Vagina (tissue), 2 donors: ENCODE measurements around the gene PTDSS2. TPM values are rescaled to one million over a fixed set of nuclear protein-coding genes. Genes with fewer than 3 reads are reported as not detected.

ENCODE experiments used
- DNase-seq, 2 donors: peaks; one replicate each; pipeline ENCODE4 v3.0.0-alpha.2; 2017; ENCODE audit errors: extremely low spot score in 2 of 2
- H3K27ac ChIP-seq: fragments of 200-600 bp; sonication (generic); one replicate; pipeline ENCODE4 v1.5.1; 2019
- H3K27me3 ChIP-seq: fragments of 200-600 bp; sonication (generic); one replicate; pipeline ENCODE4 v1.5.1; 2019
- H3K36me3 ChIP-seq, 2 donors: fragments of 200-600 bp; sonication (generic); one replicate each; pipeline ENCODE4 v1.5.1; 2017 to 2019
- H3K4me1 ChIP-seq: fragments of 200-600 bp; sonication (generic); one replicate; pipeline ENCODE4 v1.5.1; 2019
- H3K4me3 ChIP-seq, 2 donors: fragments of 200-600 bp; sonication (generic); 1 replicate in 1 of 2; 2 replicates in 1 of 2; pipeline ENCODE4 v1.5.1; 2016 to 2019
- H3K9me3 ChIP-seq: fragments of 200-600 bp; sonication (generic); one replicate; pipeline ENCODE4 v1.5.1; 2019
- POLR2A ChIP-seq, 2 donors: fragments of 450-650 bp; IDR thresholded peaks; one replicate each; pipeline ENCODE4 v1.6.1; 2017; ENCODE audit warnings: antibody characterized with exemption in 2 of 2, mild to moderate bottlenecking in 2 of 2, moderate library complexity in 2 of 2
- POLR2AphosphoS5 ChIP-seq, 2 donors: sonication (generic); formaldehyde crosslinking; IDR thresholded peaks; one replicate each; pipeline ENCODE4 v1.9.0; 2017; ENCODE audit warnings: antibody characterized with exemption in 2 of 2, mild to moderate bottlenecking in 2 of 2, low read depth in 1 of 2; ENCODE audit not compliant: insufficient read depth in 1 of 2
- intact Hi-C: fragments of 100-400 bp; cut with DNase I; formaldehyde crosslinking; loops from one replicate; pipeline ENCODE4 v1.15.1; 2023
- total RNA-seq: library from RNA; depleted of rRNA; stranded (reverse); fragments of >200 nt; gene quantifications from one replicate; pipeline ENCODE4 v1.2.3, GENCODE V29; 2016
- TF ChIP-seq, protein P1 (sequence below), 3 experiments: fragments of 450-650 bp in 2 of 3; fragments of 200-600 bp in 1 of 3; sonication (generic) in 1 of 3; IDR thresholded peaks; one replicate each; pipeline ENCODE4 v1.5.1; 2017 to 2019; ENCODE audit warnings: antibody characterized with exemption in 3 of 3, mild to moderate bottlenecking in 2 of 3, moderate library complexity in 2 of 3

Gene PTDSS2
- total RNA-seq, 1 donor from 2014 or later, result 36.1 TPM

DNA sequence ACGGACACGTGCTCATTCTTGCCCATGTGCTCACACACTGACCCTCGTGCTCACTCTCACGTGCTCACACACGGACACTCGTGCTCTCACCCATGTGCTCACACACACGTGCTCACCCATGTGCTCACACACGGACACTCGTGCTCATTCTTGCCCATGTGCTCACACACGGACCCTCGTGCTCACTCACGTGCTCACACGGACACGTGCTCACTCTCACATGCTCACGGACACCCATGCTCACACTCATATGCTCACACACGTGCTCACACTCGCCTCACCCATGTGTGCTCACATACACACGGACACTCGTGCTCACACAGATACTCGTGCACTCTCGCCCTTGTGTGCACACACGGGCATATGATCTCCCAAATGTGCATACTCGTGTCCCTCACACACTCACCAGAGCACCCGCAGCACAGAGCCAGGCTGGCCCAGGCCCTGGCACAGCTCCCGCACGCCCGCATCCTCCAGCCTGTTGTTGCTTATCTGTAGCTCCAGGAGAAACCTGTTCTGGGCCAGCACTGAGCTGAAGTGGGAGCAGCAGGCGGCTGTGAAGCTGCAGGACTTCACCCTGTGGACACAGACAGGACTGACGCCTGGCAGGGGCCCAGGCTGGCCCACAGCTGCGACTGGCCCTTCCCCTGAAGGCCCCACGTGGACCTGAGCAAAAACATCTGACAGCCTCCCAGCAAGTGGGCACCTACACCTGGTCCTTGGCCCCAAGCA, 47.7 kb downstream of the PTDSS2 start:
- DNase-seq, result no peak
- no peak for TF ChIP-seq POLR2AphosphoS5 (IDR thresholded peaks at IDR 0.05; ENCODE audit: insufficient read depth in 1 of 2, low read depth in 1 of 2)
- TF ChIP-seq, protein P1, sequence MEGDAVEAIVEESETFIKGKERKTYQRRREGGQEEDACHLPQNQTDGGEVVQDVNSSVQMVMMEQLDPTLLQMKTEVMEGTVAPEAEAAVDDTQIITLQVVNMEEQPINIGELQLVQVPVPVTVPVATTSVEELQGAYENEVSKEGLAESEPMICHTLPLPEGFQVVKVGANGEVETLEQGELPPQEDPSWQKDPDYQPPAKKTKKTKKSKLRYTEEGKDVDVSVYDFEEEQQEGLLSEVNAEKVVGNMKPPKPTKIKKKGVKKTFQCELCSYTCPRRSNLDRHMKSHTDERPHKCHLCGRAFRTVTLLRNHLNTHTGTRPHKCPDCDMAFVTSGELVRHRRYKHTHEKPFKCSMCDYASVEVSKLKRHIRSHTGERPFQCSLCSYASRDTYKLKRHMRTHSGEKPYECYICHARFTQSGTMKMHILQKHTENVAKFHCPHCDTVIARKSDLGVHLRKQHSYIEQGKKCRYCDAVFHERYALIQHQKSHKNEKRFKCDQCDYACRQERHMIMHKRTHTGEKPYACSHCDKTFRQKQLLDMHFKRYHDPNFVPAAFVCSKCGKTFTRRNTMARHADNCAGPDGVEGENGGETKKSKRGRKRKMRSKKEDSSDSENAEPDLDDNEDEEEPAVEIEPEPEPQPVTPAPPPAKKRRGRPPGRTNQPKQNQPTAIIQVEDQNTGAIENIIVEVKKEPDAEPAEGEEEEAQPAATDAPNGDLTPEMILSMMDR (IDR thresholded peaks at IDR 0.05), result no peak
- TF ChIP-seq POLR2A (IDR thresholded peaks at IDR 0.05), result no peak
- intact Hi-C loops, result no loop called here
- H3K27ac ChIP-seq, result no peak overlapping the region
- H3K4me3 ChIP-seq, result no peak overlapping the region
- H3K4me1 ChIP-seq, result peaks cover 8% of the 10 kb centered on the region
- H3K27me3 ChIP-seq, result no peaks in the 10 kb centered on the region
- peaks cover 4 to 95% of the 10 kb centered on the region in 2 donors for H3K36me3 ChIP-seq
- no peaks in the 10 kb centered on the region for H3K9me3 ChIP-seq

DNA sequence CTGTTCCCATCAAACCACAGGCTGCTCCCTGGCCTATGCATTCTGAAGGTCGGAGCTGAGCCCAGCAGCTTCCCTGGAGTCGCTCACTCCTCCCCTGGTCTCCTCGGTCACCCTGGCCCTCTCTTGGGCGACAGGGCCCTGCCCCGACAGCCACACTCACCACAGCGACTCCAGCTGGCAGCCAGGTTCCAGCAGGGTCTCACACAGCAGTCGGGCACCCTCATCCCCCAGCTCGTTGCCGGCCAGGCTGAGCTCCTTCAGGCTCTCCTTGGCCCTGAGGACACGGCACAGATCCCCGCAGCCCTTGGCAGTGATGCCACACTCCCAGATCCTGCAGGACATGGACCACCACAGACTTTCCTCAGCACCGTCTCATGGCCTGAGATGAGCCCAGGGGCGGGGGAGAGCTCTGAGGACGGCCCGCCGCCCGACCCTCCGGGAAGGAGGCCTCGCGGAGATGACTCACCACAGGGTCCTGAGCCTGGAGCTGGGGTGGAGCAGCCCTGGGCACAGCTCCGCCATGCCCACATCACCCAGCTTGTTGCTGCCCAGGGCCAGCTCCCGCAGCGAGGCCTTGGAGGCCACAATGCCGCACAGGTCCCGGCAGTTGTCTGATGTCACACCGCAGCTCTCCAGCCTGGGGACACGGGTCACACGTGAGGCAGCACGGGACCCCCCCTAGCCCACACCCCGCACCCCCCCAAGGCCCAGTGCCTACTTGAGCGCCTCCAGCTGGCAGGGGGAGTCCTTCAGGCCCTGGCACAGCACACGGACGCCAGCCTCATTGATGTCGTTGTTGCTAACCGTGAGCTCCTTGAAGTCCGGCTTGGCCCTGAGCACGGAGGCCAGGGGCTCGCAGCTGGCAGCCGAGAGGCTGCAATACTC, 48.5 kb downstream of the PTDSS2 start:
- no peaks in the 10 kb centered on the region for H3K27me3 ChIP-seq
- H3K4me3 ChIP-seq, result no peak overlapping the region
- peaks cover 4 to 89% of the 10 kb centered on the region in 2 donors for H3K36me3 ChIP-seq
- no peak overlapping the region for H3K27ac ChIP-seq
- no peaks in the 10 kb centered on the region for H3K9me3 ChIP-seq
- TF ChIP-seq, protein P1 (IDR thresholded peaks at IDR 0.05), result no peak
- TF ChIP-seq POLR2A (IDR thresholded peaks at IDR 0.05), result no peak
- TF ChIP-seq POLR2AphosphoS5 (IDR thresholded peaks at IDR 0.05; ENCODE audit: insufficient read depth in 1 of 2, low read depth in 1 of 2), result no peak
- no peak for DNase-seq
- intact Hi-C loops, result no loop called here
- peaks cover 16% of the 10 kb centered on the region for H3K4me1 ChIP-seq

DNA sequence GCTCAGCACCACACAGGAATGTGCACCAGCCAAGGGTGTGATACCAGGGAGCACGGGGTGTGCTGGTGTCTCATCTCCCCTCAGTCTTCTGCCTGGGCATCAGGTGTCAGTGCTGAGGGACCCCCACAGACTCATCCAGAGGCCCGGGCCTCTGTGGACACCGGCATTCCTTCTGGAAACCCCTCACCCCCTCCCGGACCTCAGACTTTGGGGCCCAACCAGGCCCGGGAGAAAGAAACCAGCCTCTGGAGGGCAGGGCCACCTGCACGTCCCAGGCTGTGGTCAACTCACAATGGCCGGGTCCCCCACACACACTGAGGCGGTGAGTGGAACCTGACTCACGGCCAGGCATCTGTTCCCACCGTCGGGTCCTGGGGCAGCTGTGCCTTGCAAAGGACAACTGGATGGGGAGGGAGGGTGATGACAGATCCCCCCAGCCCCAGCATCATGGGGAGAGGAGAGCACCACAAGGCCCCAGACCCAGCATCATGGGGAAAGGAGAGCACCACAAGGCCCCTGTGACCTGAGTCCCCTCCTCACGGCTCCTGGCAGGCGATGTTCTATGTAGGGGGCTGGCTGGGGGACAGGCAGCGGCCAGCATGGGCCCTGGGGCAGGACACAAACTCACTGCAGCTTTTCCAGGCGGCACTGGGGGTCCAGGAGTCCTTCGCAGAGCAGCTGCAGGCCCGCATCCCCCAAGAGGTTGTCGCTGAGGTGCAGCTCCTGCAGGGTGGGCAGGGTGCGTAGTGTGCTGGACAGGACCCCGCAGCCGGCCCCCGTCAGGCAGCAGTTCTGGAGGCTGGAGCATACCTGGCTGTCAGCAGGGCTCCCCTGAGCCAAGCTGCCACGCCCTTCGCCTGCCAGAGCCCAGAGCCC, 49.4 kb downstream of the PTDSS2 start:
- Histone ChIP-seq H3K27ac (no peak overlapping the region), H3K36me3 (peaks cover 4 to 80% of the 10 kb centered on the region in 2 donors), H3K9me3 (no peaks in the 10 kb centered on the region), H3K4me3 (no peak overlapping the region), H3K27me3 (no peaks in the 10 kb centered on the region), H3K4me1 (peaks cover 25% of the 10 kb centered on the region)
- no peak for TF ChIP-seq POLR2AphosphoS5 (IDR thresholded peaks at IDR 0.05; ENCODE audit: insufficient read depth in 1 of 2, low read depth in 1 of 2)
- TF ChIP-seq POLR2A (IDR thresholded peaks at IDR 0.05), result no peak
- TF ChIP-seq, protein P1 (IDR thresholded peaks at IDR 0.05), result no peak
- intact Hi-C loops, result loop anchor here (5.0 kb wide), 1 partner anchor 47 kb away; the partner anchor contains the start of gene PTDSS2
- no peak for DNase-seq

DNA sequence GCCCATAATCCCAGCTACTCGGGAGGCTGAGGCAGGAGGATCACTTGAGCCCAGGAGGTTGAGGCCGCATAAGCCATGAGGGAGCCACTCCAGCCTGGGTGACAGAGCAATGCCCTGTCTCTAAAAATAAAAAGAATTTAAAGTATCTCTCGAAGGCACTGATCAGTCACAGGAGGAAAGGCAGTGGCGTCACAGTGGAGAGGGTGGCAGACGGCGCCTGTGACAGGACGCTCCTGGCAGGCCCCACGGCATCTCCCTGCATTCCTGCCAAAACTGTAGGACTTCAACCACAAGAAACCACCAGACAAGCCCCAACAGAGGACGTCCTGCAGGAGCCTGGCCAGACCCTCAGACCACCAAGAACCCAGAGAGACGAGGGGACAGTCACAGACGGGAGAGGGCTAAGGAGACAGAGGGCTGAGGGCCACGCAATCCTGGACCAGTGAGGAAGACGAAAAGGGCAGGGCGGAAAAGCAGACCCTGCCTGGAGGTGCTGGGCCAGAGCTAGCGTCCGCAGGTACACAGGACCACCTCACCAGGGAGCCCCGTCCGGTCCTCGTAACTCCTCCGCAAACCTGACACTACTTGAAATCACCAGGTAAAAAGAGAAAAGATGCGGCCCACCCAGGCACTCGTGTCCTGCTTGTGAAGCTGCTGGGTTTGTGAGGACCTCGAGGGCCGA, 51.1 kb downstream of the PTDSS2 start:
- no peak for DNase-seq
- no peaks in the 10 kb centered on the region for H3K27me3 ChIP-seq
- no peak overlapping the region for H3K27ac ChIP-seq
- no peak for TF ChIP-seq POLR2AphosphoS5 (IDR thresholded peaks at IDR 0.05; ENCODE audit: insufficient read depth in 1 of 2, low read depth in 1 of 2)
- TF ChIP-seq POLR2A (IDR thresholded peaks at IDR 0.05), result no peak
- TF ChIP-seq, protein P1 (IDR thresholded peaks at IDR 0.05), result no peak
- H3K4me3 ChIP-seq, result no peak overlapping the region
- H3K4me1 ChIP-seq, result peaks cover 42% of the 10 kb centered on the region
- H3K36me3 ChIP-seq, result peaks cover 4 to 63% of the 10 kb centered on the region in 2 donors
- no peaks in the 10 kb centered on the region for H3K9me3 ChIP-seq
- intact Hi-C loops, result loop anchor here (5.0 kb wide), 1 partner anchor 49 kb away; the partner anchor contains the start of gene PTDSS2
